GM18526 (cell line): ENCODE data around the gene GRIK4.

ENCODE experiments used
- POLR2A ChIP-seq: IDR thresholded peaks from 3 replicates; pipeline ENCODE4 v1.6.1; 2011; ENCODE audit not compliant: insufficient read length; ENCODE audit errors: extremely low read depth

GRIK4 gene

DNA sequence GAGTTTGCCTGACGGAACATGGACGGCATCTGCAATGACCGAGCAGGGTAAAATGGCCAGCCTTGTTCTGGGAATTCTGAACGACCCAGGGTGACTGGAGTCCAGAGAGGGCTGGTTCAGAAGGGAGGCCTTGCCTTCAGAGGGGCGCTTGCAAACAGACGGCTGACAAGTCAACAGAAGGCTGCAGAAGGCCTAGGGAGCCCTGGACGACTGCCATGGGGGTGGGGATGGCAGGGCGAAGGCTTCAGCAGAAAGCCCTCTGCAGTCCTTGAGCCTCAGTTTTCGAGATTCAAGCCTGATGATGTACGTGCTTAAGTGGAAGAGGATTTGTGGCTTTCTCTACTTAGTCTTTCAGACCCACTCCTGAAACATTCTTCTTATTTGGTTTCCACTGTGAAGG, 395.2 kb downstream of the GRIK4 start:
- TF ChIP-seq POLR2A = no peak

DNA sequence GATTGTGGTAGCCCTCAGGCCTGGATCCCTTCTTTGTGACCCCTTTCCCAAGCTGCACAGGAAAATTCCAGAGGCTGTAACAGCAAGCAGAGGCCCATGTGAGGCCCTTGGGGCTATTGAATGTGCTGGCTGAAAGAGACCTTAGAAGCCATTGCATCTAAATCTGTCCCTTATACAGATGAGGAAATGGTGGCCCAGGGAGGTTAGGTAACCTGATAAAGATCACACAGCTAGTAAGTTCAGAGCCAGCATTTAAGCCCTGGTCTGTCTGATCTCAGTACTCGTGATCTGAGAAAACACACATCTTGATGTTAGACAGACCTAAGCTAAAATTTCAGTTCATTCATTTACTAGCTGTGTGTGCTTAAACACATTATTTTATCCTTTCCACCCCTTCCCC, 396.4 kb downstream of the GRIK4 start:
- TF ChIP-seq POLR2A = no peak

DNA sequence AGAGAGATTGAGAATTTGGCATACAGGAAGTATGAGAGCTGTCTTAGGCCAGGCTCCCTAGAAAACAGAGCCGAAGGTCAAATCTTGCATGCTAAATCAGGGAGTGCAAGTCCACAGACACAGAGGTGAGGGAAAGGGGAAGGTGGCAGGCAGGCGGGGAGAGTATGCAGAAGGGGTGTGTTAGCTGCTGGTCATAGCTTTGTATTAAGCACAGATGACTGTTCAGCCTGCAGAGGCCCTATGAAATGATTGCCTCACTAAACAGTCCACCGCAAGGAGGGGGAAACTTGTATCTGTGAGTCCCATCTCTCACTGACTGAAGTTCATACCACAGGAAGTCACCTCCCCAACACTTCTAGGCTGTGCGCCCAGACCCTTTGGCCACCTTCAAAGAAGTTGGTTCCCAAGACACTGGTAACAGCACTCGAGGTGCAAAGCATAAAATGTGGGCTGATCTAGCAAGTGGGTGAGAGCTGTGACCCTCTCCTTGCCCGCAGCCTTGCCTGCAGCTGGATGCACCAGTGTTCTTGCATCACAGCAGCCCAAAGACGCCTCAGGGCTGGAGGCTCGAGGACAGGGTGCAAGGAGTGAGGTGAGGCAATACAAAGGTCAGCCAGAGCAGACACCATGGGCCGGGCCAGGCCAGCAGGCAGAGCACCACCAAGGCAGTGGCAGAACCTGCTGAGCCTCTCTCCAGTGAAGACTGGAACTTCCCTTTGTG, 397.1 kb downstream of the GRIK4 start:
- TF ChIP-seq POLR2A = no peak

DNA sequence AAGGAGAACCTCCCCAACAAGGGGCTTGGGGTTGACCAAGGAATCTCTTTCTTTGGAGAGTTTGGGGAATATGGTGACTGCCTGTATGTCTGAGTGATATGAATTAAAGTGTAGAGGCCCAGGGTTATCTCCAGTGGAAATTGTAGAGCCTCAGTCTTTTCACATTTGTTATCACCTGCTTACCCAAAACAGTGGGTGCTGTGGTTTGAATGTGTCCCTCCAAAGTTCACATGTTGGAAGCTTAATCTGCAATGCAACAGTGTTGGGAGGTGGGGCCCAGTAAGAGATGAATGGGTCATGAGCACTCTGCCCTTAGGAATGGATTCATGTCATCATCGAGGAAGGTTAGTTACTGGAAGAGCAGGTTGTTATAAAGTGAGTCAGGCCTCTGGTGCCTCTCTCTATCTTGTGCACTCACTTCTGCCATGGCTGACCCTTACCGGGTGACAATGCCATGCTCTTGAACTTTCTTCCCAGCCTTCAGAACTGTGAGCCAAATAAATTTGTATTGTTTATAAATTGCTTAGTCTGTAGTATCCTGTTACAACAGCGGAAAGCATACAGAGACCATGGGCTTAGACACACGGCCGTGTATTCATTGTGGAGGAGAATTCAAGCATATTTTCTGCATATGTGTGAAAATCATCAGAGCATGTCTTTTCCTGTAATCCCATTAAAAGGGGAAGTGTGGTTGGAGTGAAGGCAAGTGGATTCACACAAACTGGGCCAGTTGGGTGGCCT, 398.3 kb downstream of the GRIK4 start:
- TF ChIP-seq POLR2A = no peak

DNA sequence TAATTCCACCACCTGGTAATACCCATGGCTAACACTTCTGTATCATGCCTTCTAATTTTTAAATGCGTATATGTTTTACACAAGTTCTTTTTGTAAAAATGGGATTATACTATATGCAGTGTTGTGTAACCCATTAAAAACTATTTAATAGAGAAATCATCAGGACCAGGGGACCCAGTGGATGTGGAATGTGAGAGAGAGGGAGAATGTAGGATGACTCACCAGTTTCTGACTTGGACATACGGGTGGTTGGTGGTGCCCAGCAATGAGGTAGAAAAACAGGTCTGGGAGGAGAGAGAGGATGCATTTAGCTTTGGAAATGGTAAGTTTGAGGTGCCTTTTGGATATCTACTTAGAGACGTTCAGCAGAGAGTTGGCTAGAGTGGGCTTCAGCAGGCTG, 400.4 kb downstream of the GRIK4 start:
- TF ChIP-seq POLR2A = no peak

DNA sequence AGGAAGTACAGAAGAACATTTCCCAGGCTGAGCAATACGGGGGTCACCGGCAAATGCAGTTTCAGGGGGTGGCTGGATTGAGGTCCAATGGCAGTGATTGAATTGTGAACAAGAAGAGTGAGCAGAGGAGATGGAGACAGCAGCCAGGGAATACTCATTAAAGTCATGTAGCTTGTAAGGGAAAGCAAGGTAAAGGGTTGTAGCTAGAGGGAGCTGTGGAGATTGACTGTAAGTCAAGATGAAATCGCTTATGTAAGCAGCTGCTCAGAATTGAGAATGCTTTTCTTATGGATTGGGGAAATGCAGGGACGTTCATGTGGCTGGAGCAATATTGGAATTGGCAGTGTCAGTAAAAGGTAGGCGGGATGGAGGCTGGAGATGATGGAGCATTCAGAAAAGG, 401.0 kb downstream of the GRIK4 start:
- no peak for TF ChIP-seq POLR2A

DNA sequence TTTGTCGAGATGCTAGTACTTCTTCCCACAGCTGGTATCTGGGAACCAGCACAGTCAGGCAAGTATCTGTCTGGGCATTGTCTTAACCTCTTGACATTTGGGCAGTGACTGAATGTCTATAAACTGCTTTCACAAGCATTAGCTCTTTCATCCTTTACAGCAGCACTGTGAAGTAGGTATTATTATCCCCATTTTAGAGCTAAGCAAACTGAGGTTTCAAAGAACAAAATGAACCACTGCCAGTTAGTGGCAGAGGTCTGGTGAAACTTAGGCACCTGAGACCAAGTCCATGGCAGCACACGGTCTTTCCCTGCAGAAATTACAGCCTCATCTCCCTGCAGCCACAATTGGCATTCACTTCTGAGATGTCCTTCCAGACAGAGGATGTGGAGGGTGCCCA, 401.4 kb downstream of the GRIK4 start:
- no peak for TF ChIP-seq POLR2A

DNA sequence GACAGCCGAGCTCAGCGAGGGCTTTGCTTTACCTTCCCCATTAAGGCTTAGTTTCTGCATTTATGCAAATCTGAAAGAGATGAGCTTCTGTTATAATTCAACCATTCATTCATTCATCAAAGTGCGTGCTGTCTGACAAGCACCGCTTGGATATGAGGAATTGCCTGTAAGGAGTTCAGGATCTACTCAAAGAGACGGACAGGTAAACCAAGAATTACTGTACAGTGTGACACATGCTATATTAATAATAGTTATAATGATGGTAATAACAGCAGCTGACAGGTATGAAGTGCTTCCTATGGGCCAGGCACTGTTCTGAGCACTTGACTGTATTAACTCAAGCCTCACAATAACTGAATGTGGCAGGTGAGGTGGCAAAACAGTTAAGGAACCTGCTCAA, 402.5 kb downstream of the GRIK4 start:
- TF ChIP-seq POLR2A = no peak

DNA sequence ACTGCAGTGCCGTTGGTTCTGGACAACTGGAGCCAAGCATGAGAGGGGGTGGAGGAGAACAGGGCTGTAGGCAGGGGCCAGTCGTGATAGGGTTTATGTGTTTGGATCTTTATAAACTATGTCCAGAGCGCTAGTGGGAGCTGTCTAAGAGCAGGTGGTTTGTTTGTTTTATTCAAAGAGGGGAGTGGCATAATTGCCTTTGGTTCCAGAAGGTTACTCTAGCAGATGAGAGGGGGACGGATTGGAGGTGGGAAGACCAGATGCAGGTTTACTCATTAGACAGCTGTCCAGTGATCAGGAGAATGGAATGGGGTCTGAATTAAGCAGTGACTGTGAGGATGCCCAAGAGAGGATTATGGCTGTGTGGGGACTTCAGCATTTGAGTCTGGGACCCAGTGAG, 403.1 kb downstream of the GRIK4 start:
- TF ChIP-seq POLR2A = no peak

DNA sequence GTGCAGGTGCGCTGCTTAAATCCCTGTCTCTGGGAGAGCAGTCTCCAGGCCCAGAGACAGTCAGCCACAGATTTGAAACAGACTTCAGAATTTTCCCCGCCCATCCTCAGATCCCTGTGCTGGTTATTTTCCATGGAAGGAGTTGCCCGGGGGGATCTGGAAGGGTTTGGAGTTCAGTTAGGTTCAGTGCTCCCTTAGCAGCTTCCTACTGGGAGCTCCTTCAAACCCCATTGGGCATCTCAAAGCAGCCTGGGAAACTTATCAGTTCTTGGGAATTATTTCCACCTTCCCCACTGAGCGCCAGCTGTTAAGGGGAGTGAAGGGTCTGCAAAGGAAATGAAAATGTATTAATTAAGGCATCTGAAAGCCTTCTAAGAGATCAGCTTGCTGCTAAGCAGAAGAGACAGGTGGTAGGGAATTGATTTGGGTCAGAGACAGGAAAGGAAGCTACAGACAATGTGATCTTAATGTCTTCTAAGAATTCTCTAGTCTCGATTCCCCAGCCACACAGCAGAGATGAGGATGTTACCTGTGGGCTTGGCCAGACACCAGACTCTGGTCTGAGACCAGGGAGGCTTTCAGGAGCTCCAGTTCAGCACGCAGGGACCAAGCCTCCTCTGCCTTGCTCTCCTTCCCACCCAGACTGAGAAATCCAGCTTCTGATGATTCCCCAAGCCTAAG, 406.2 kb downstream of the GRIK4 start:
- TF ChIP-seq POLR2A = no peak

DNA sequence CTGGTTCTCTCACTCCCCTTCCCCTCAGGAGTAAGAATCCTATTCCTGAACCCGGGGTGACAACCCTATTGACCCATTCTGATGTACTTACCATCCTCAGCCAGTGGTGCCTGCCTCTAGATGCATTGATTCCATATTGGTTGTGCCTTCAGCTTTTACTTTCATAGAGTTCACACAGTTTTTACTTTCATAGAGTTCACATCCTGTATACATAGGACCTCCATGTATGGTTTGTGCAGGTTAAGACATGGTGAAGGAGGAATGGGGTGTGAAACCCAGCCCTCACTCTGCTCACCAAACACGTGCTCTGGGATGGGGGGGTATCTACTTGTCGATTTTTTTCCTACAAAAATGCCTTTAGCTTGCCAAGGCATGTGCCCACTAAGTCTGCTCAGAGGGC, 406.7 kb downstream of the GRIK4 start:
- TF ChIP-seq POLR2A = no peak

DNA sequence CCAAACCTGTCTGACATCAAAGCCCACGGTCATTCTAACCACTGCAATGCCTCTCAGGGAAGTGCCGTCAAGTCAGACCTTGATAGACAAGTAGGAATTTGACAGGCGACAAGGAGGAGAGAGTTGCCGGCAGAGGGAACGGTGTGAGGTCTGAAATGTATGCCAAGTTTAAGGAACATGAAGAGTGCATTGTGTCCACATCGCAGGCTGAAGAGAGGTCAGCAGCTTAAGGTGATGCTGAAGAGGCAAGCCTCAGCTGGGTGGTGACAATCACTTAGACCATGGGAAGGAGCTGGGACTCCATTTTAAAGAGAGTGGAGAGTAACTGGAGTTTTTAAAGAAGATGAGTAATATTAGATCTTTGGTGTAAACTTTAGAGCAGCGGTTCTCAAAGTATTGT, 407.5 kb downstream of the GRIK4 start:
- TF ChIP-seq POLR2A = no peak

DNA sequence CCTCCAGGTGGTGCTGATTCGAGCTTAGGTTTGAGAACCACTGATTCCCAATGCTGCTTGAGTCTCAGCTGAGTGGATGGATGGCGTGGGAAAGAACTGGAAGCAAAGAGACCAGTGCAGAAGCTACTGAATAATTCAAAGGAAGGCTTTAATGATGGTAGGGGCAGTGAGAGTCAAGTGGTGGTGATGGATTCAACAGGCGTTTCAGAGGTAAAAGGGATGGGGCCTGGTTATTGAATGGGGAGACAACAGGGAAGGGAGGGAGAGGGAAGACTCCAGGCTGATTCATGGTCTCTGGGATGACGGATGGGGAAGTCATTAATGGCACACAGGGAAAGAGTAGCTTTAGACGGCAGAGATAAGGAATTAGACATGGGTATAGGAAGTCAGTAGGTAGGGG, 408.0 kb downstream of the GRIK4 start:
- TF ChIP-seq POLR2A = no peak

DNA sequence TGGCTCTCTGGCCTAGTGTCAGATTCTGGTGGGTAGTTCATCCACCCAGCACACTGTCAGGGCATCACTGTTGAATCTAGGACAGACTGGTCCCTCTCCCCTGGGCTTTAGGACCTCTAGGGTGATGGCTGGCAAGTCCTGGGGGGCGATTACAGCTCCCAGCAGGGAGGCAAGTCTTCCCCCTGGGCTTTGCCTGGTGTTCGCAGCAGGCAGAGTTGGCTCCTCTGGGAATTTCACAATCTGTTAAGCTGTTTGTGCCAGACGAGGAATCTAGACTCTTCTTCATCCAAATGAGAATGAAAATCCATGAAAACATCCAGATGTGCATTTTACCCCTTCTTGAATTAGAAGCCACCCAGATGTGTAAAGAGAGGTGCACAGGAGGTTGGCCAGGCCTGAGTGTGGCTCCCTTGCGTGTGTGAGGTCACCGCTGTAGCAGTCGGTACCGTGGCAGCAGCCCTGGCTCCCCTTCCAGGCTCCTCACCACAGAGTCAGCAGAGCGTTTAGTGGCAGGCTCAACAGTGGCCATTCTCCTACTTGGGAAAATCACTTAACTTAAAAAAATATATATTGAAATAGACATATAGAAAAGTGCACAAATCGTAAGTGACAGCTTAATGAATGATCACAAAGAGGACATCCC, 412.4 kb downstream of the GRIK4 start:
- no peak for TF ChIP-seq POLR2A

DNA sequence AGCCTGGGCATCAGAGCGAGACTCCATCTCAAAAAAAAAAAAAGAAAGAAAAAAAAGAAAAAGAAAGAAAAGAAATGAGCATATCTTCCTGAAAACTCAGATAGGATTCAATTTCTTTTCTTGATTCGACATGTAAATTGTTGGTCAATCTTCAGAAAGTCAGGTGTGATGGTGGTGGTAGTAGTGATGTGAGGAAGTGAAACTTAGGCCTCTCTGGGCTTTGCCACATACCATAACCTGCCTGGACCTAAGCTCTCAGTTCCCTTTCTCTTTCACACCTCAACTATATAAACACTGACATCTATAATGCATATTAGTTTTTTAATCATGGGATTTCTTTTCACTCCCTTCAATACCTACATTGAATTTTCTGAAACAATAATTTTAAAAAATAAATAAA, 414.4 kb downstream of the GRIK4 start:
- TF ChIP-seq POLR2A = no peak

DNA sequence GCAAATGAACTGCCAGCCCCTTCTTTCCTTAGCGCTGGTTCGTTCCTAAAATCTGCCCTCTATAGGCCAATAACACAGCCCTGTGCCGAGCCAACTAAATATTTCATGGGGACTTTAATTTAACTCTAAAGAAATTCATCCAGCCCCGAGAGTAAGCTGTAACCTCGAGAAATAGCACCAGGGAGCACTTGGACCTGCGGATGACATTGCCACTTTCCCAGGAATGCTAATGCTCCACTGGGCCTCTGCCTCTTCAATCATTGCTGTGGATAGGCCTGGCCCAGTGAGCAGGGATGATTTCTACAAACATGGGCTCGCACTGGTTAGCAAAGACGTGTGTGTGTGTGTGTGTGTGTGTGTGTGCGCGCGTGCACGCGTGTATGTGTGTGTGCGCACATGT, 417.1 kb downstream of the GRIK4 start:
- no peak for TF ChIP-seq POLR2A
